Inflammatory macrophage (primary cell): ENCODE measurements around the gene HCCS.

Experiments used
- DNase-seq, 2 donors: peaks; one replicate each; pipeline ENCODE4 v3.0.0-alpha.2; 2020 to 2022

The HCCS gene

DNA sequence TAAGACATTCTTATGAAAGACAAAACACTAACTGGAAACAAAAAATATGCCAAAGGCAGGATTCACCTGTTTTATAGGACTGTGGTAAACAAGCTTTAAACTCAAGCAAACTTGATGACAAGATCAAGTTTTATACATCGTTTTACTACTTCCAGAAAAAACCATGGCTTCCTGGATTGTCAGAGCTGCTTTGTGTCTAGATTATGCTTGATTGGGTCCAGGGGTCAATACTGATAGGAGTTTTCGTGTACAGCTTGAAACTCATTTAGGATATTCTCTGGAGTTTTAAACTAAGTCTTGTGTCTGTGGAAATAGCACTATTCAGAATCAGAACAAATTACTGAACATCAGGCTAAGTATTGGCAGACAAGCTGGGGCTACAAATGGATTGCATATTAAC, 13.0 kb downstream of the HCCS start:
- no peak for DNase-seq

DNA sequence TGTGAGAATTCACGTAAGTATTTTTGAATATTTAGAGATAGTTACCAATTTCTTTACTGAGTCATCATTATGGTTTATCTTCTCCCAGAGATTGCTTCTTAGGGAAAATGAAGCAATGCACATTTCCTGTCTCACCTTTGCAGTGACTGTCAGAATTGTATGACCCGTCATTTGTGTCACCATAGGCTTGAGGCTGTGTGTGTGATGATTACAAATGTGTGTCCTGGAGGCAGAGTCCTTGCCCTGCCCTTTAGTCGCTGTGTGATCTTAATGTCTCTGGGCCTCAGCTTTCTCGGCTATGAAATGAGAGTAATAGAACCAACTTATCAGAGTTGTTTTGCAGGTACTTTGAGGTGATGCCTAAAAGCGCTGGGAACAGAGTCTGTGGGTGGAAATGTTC, 13.9 kb downstream of the HCCS start:
- no peak for DNase-seq

DNA sequence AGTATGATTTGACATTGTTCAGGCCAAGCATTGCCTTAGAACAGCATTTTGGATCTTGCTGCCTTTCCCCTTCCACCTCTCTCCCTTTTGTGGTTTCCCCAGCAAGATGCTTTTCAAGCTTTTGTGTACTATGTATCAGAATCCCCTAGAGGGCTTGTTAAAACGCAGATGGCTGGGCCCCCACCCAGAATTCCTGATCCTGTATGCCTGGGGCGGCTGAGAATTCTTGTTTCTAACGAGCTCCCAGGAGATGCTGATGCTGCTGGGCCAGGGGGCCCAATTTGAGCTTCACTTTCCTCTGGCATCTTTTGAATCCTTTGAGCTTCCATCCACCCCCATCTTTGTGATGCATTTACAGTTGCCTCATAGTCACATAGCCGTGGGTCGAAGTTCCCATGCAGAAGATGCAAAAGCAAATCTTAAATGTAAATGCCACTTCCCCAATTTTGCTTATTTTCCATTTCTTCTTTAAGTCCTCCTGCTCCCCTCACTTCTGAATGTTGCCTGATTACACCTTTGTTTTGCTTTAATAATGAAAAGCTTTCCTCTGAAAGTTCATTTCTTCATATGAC, 18.5 kb downstream of the HCCS start:
- DNase-seq, result peak; percentile 50 to 68

DNA sequence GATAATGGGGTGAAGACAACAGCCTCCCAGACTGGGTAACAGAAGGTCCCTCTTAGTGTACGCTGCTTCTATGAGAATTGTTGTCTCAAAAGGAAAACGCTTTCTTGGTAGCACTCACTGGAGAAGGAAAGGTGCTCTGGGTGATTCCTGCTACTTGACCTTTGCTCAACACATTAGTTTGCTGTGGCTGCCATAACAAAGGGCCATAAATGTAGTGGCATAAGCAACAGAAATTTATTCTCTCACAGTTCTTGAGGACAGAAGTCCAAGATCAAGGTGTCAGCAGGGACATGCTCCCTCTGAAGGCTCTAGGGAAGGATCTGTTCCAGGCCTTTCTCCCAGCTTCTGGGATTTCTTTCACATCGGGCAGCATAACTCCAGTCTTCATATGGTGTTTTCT, 19.0 kb downstream of the HCCS start:
- DNase-seq, result no peak

DNA sequence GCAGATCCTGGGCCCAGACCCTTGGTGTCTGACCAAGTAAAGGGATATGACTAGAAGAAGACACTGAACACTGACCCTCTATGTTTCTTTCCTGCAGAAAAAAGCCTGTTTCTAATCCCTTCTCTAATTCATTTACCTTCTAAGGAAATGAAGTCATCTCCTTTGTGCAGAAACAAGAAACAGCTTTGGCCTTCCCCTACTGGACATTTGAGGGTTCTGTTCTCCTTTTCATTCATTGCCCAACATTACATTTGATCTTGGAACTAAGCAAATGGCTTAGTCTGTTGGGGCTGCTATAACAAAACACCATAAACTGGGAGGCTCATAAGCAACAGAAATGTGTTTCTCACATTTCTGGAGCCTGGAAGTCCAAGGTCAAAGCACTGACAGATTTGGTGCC, 20.0 kb downstream of the HCCS start:
- peak; percentile 38 to 50 for DNase-seq

DNA sequence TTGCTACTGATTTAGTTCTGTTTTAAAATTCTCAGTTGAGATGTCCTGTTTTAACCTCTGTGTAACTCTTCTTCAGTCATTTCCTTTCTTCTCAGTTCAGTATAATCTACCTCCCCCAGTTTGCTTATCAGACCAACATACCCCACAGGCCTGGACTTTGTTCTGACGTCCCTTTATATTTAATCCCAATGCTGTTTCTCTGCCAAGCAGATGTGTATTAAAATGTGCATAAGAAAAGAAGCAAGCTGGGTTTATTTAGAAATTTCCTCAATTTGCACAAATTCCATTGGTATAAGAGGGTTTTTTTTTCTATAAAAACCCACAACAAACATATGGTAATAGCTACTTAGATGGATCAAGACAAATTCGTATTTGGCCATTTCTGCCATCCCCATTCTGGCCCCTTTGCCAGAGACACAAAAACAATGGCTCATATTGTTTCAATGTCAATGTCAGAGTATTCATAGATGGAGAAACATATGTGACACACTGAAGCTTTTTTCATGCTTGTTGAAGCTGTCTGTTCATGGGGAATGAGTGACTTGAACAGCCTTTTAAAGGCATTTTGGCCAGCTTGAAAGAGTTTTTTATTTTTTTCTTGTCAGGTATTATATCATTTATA, 24.5 kb downstream of the HCCS start:
- DNase-seq, result no peak

DNA sequence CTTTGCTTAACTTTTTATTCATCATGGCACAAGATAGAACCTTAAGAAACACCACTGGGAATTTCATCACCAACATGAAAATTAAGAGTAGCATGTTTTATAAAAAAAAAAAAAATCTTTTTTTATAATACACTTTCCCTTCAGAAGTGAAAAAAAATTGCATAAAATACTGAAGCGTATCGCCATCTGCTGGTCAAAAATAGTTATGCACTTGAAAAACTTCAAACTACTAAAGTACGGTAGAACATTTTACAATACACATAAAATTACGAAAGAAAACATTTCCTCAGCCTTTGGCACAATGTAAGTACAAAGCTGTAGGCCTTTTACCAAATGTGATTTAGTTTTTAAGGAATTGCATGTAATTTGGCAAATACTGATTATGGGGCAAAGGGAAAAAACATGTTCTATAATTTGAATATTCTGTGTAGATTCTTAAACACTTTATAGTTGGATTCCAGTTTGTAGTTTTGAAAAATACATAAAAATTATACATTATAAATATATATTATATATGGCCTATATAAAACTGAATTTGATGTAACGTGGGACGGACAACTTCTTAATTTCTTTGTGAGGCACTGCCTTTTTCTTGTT, 26.5 kb downstream of the HCCS start:
- peak; percentile 54 to 79 for DNase-seq

DNA sequence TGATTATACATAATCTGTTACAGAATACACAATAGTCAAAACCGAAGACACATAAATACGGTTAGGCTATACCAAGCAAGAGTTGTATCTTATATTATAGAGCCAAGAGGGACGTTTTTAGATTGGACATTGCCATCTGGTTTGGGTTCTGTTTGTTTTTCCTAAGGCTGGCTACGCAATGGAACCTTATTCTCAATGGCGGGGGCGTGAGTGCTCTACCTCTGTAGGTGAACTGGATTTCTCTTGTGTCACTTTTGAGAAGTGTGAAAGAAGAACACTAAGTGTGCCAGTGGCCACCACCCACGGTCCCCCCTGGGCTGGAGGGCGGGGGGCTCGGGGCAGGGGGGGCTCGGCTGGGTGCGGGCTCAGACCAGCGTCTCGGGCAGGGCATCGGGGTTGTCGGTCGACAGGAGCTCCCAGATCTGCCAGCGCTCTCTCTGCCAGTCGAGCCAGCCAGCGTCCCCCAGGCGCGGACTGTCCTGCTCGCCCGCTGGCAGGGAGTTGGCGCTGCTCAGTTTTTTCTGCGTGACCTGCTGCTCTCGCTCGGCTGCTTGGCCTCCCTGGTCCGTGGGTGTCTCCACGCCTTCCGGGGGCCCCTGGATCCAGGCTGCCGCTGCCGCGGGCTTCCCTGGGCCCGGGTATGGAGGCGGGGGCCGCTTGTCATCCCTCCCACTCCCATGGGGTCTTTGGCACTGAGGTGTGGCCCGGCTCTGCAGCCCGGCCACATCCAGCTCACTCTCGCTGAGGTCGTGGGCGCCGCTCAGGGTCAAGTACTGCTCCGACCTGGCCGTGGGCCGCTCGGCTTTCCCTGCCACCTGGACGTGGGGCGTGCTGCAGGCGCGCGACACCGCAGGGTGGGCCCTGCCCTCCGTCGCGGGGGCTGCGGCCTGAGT, 27.6 kb downstream of the HCCS start:
- DNase-seq, result no peak

DNA sequence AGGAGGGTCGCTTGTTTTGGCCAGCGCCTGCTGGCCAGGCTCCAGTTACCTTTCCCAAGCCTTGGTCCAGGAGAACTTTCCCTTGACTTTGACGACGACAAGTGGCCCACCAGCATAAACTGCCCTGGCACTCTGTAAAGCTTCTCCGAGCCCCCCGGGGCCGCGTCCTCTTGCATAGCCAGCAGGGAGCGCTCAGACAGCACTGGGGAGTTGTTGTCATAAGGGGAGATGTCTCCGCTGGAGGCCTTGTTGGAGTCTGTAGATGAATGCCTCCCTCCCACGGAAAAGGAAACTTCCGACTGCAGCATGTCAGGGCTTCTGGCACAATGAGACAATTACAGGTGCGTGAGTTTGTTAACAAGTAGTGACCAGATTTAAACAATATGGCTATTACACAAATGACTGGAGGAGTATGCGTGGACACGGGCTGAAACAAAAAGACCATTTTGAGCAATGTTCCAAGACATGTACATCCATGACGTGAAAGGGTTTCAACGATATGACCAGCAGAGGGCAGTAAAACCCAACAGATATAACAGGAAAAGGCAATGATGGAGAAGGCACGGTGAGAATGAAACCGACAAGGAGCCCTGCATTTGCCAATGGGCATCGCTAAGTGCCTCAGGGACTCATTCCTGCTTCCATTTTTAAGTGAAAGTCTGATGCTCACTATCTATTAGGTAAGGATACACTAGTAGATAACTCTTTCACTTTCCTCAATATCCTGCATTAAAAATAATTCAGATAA, 33.0 kb downstream of the HCCS start:
- peak; percentile 72 to 79 for DNase-seq

DNA sequence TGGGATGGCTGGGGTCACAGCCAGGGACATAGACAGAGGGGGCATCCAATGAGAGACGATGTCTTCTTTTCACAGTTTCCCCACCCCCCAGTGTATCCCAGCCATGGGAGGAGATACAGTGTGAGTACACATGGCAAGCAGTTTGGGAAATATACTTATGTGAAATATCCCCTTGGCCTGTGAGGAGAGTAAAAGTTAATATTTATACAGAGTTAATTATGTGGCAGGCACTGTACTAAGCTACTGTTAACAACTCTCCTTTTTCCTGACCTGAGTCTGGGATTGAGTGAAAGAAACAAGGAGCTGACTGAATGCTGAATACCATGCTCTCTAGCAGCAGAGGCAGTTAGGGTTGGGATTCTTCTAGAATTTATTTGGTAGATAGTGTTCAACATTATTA, 35.3 kb downstream of the HCCS start:
- no peak for DNase-seq

DNA sequence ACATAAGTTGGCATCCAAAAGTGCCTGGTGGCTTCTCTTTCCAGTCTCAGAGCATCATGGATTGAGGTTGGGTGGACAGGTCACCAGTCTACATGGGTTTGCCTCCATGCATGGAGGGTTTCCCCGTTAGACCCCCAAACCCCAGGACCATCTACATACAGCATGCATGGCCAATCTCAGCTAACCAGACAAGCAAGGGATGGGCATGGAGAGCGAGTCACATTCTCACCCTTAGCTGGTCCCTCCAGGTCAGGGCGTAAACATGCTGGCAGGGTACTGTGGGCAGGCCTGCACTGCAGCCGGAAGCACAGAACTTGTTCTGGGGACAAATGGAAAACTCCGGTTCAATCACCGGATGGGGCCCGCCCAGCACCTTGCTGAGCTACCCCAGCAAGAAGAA, 37.3 kb downstream of the HCCS start:
- no peak for DNase-seq

DNA sequence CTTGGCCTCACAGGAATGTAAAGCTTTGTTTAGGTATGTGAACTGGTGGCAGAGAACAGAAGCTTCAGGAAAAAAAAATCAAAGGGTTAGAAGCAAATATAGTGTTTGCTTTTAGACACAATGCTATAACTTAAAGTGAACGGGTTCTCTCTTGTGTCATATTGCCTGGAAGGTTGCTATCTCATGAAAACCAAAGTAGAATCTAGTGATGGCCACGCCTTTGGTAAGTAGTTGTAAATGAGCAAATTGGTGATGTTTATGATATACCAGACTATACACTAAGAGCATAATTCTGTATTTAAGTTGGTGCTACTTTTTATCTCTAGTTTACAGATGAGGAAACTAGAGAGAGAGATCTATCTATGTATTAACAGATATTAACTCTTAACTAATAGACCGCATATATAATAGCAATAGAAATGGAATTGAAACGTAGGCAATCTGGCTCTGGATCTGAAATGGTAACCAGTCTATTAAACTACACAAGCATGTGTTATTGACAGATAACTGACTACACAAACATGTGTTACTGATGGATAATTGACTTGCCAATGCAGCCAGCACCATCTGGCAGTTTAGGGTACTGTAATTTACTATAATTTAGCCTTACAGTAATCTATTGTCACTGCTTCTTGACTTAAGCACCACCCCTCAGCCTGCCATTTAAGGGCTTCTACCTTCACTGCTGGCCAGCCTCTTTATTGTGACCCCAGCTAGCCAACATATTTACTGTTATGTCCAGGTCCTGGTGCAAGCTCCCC, 40.8 kb downstream of the HCCS start:
- DNase-seq, result no peak

DNA sequence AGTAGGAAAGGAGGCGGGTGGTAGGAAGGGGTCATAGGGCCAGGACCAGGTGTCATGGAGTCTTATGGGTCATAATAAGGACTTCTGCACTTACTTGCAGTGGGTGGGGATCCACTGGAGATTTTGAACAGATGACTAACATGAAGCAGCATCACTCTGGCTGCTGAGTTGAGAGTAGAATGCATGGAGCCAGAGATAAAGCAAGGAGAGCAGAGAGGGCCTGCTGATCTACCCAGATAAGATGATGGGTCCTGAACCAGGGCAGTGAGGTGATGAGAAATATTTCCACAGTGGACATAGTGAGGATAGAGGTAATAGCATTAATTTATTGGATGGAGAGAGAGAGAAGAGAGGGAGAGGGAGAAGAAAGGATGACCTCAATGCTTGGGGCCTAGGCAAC, 48.0 kb downstream of the HCCS start:
- DNase-seq, result no peak

DNA sequence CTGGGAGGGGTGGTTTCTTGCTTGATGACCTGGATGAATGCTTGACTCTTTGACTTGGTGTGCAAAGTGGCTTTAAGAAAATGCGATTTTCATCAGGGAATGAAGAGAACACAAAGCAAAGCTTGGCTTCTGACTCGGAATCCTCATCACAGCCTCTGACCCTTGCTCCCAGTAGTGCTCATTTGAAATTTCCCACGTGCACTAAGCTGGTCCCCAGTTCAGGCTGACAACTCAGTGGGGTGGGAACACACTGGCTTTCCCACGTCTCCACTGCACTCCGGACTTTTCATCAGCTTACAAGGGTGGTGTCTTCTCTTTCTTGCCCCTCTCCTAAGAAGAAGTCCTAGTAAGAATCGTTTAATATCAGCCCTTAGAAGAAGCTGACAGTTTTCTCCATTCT, 53.3 kb downstream of the HCCS start:
- no peak for DNase-seq

DNA sequence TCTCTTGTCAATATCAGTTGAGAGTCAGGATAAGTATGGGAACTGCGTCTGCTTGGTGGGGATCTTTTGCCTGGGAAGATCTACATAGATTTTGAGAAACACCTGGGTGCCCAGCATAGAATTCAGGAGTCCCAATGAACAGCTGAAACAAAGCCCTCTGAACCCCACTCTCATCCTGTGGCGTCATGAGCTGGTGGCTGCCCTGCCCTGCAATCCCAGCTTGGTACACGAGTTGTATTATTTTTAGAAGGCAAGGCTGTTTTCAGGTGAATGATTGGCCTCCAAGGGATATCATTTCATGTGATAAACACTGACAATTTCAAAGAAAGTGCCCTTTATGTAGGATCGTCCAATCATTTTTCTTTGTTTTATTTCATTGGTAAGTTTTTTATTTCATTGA, 60.8 kb downstream of the HCCS start:
- DNase-seq, result no peak

DNA sequence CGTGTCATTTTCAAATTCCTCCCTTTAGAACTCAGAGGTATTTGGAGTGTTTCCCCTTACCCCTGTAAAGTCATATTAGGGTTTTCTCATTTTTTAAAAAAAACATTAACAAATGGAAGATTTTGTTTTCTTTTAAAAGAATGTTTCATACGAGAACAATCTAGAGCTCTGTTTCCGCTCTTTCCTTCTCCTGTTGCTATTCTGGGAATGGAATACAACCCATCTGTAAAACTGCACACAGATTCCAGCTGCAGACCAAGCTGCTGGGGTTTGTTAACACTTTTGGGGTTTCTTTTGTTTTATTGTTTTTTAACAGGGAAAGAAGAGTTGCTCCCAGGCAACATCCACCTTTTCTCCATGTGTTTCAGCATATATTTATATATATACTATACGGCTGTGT, 61.3 kb downstream of the HCCS start:
- no peak for DNase-seq
